ENCODE data around the gene PANK4. TPM values are rescaled to one million over a fixed set of nuclear protein-coding genes. Genes with fewer than 3 reads are reported as not detected.

Gene PANK4
- total RNA-seq, 1 donor from 2014 or later, result 26.3 TPM

- no peak for FAIRE-seq
Observed at GRCh38 chr1:2523891-2524609, 2.3 kb downstream of the PANK4 start.

GRCh38 chr1:2523191-2523890 lies 3.1 kb downstream of the PANK4 start:
- no peak for TF ChIP-seq CTCF (IDR thresholded peaks at IDR 0.05; ENCODE audit: insufficient read depth, low read depth, low read length)
- TF ChIP-seq EZH2 (IDR thresholded peaks at IDR 0.05; ENCODE audit: insufficient read depth, low read length), result no peak
- Mint-ChIP-seq H3K9me3 (ENCODE audit: unreplicated experiment) (no peaks in the 10 kb centered on the region), H3K27me3 (ENCODE audit: low read depth, unreplicated experiment) (peaks cover 3% of the 10 kb centered on the region), H3K27ac (ENCODE audit: unreplicated experiment) (peak overlapping the region; percentile 31), H3K4me1 (ENCODE audit: low read depth, unreplicated experiment) (peaks cover 14% of the 10 kb centered on the region), H3K4me3 (ENCODE audit: unreplicated experiment) (no peak overlapping the region), H3K36me3 (ENCODE audit: low read depth, unreplicated experiment) (peaks cover 5% of the 10 kb centered on the region)
- peaks cover 56% of the 10 kb centered on the region for H4K20me1 ChIP-seq (ENCODE audit: insufficient read depth, low read length)
- no peak overlapping the region for H3K4me3 ChIP-seq (ENCODE audit: insufficient read depth, low read depth, low read length)
- peaks cover 33% of the 10 kb centered on the region for H3K4me1 ChIP-seq (ENCODE audit: insufficient read depth, low read length)
- H3K4me2 ChIP-seq (ENCODE audit: low read length), result peak overlapping the region; percentile 99
- peaks cover 3% of the 10 kb centered on the region for H3K36me3 ChIP-seq (ENCODE audit: insufficient read depth, low read length)
- no peak overlapping the region for H3K27ac ChIP-seq (ENCODE audit: low read depth, low read length)
- H2AFZ ChIP-seq (ENCODE audit: low read depth, low read length), result no peak overlapping the region
- FAIRE-seq (no peak), DNase-seq (ENCODE audit: low read depth) (no peak)
- H3K27me3 ChIP-seq (ENCODE audit: insufficient read depth, low read length), result no peaks in the 10 kb centered on the region
- no peak overlapping the region for H3K9ac ChIP-seq (ENCODE audit: low read length)
- peaks cover 55% of the 10 kb centered on the region for H3K79me2 ChIP-seq (ENCODE audit: insufficient read depth, low read length)
- H3K9me3 ChIP-seq (ENCODE audit: insufficient read depth, low read depth, low read length), result no peaks in the 10 kb centered on the region

More at GRCh38 chr1:2523891-2524609, 2.3 kb downstream of the PANK4 start:
- TF ChIP-seq EZH2 (IDR thresholded peaks at IDR 0.05; ENCODE audit: insufficient read depth, low read length), result no peak
- no peak for TF ChIP-seq CTCF (IDR thresholded peaks at IDR 0.05; ENCODE audit: insufficient read depth, low read depth, low read length)
- DNase-seq (ENCODE audit: low read depth), result no peak
- Histone ChIP-seq H3K4me1 (ENCODE audit: insufficient read depth, low read length) (peaks cover 33% of the 10 kb centered on the region), H2AFZ (ENCODE audit: low read depth, low read length) (no peak overlapping the region), H3K9me3 (ENCODE audit: insufficient read depth, low read depth, low read length) (no peaks in the 10 kb centered on the region), H3K4me3 (ENCODE audit: insufficient read depth, low read depth, low read length) (no peak overlapping the region), H3K4me2 (ENCODE audit: low read length) (peak overlapping the region; percentile 99), H3K27ac (ENCODE audit: low read depth, low read length) (no peak overlapping the region), H3K27me3 (ENCODE audit: insufficient read depth, low read length) (no peaks in the 10 kb centered on the region), H4K20me1 (ENCODE audit: insufficient read depth, low read length) (peaks cover 55% of the 10 kb centered on the region), H3K9ac (ENCODE audit: low read length) (peak overlapping the region; percentile 94), H3K79me2 (ENCODE audit: insufficient read depth, low read length) (peaks cover 55% of the 10 kb centered on the region), H3K36me3 (ENCODE audit: insufficient read depth, low read length) (peaks cover 3% of the 10 kb centered on the region)
- Mint-ChIP-seq H3K4me3 (ENCODE audit: unreplicated experiment) (peak overlapping the region; percentile 89), H3K4me1 (ENCODE audit: low read depth, unreplicated experiment) (peaks cover 14% of the 10 kb centered on the region), H3K27me3 (ENCODE audit: low read depth, unreplicated experiment) (peaks cover 8% of the 10 kb centered on the region), H3K9me3 (ENCODE audit: unreplicated experiment) (no peaks in the 10 kb centered on the region), H3K36me3 (ENCODE audit: low read depth, unreplicated experiment) (peaks cover 5% of the 10 kb centered on the region), H3K27ac (ENCODE audit: unreplicated experiment) (no peak overlapping the region)
